Muscle of back (tissue), 13 donors: ENCODE measurements around the gene ZBTB7B. TPM values are rescaled to one million over a fixed set of nuclear protein-coding genes. Genes with fewer than 3 reads are reported as not detected.

ENCODE experiments used
- DNase-seq, 3 donors: peaks; one replicate each; pipeline versions ENCODE4 v3.0.0 to v3.0.0-alpha.2; 2013
- long read RNA-seq, 9 donors: transcript quantifications; one replicate each; lab custom pipeline, GENCODE V29; 2026
- polyA plus RNA-seq, 10 donors: library from polyadenylated mRNA; unstranded; fragments of 120-200 nt; gene quantifications; one replicate each; pipeline ENCODE4 v1.2.1, GENCODE V29; 2013; ENCODE audit not compliant: insufficient read length in 10 of 10

Gene ZBTB7B
- 10 to 100 TPM in 2 of 10 donors, 1 to 10 TPM in 8; 6.2 to 13.1 (median 8.4) TPM for polyA plus RNA-seq
- long read RNA-seq, donor 1, partial matches to known transcripts, result 0 of 2 reads
- long read RNA-seq, donor 1, other reads (novel, unspliced or antisense), result 0 of 2 reads
- long read RNA-seq, donor 2, partial matches to known transcripts, result 0 of 2 reads
- long read RNA-seq, donor 2, other reads (novel, unspliced or antisense), result 0 of 2 reads
- long read RNA-seq, donor 3, result 0 reads
- long read RNA-seq, donor 4, partial matches to known transcripts, result 0 of 1 reads
- long read RNA-seq, donor 4, other reads (novel, unspliced or antisense), result 0 of 1 reads
- long read RNA-seq, donor 5, partial matches to known transcripts, result 0 of 4 reads
- long read RNA-seq, donor 5, other reads (novel, unspliced or antisense), result 0 of 4 reads
- long read RNA-seq, donor 6, partial matches to known transcripts, result 0 of 2 reads
- long read RNA-seq, donor 6, other reads (novel, unspliced or antisense), result 0 of 2 reads
- long read RNA-seq, donor 7, result 0 reads
- long read RNA-seq, donor 8, partial matches to known transcripts, result 0 of 1 reads
- long read RNA-seq, donor 8, other reads (novel, unspliced or antisense), result 0 of 1 reads
- long read RNA-seq, donor 9, result 0 reads

GRCh38 chr1:155002464-155003226 is at the start of gene ZBTB7B:
TSS of gene ZBTB7B (plus strand) at chr1:155002802. CDS start at chr1:155014661, 11,859 bp downstream.
- peak in 2 of 3 donors; percentile 42 to 82 for DNase-seq

- DNase-seq, result no peak
Measured at GRCh38 chr1:154953611-154954038, 49.0 kb upstream of the ZBTB7B start.

GRCh38 chr1:154954541-154954940 is 48.1 kb upstream of the ZBTB7B start:
- no peak for DNase-seq

- DNase-seq, result peak in 2 of 3 donors; percentile 59 to 68
Measured at GRCh38 chr1:154955039-154955717, 47.4 kb upstream of the ZBTB7B start.

- peak; percentile 95 to 98 (median 96) for DNase-seq
Measured at GRCh38 chr1:154955718-154956543, 46.7 kb upstream of the ZBTB7B start, which contains the start of gene PBXIP1. TSS of gene PBXIP1 (minus strand) at chr1:154956099. CDS start at chr1:154953721, 2,378 bp downstream.

- DNase-seq, result peak; percentile 70 to 81 (median 71)
Measured at GRCh38 chr1:154956544-154956941, 46.1 kb upstream of the ZBTB7B start.

- no peak for DNase-seq
Measured at GRCh38 chr1:154957091-154957657, 45.4 kb upstream of the ZBTB7B start.

GRCh38 chr1:154958036-154958435 is 44.6 kb upstream of the ZBTB7B start:
- no peak for DNase-seq

- DNase-seq, result no peak
Measured at GRCh38 chr1:154958681-154959425, 43.7 kb upstream of the ZBTB7B start.

GRCh38 chr1:154959426-154959780 is 43.2 kb upstream of the ZBTB7B start:
- no peak for DNase-seq

GRCh38 chr1:154960446-154961136 is 42.0 kb upstream of the ZBTB7B start:
- DNase-seq, result no peak

- peak; percentile 76 to 97 (median 87) for DNase-seq
Measured at GRCh38 chr1:154961207-154962155, 41.1 kb upstream of the ZBTB7B start, which contains the start of gene PYGO2. TSS of gene PYGO2 (minus strand) at chr1:154961782. CDS start at chr1:154961576, 206 bp downstream.

GRCh38 chr1:154962156-154962749 is 40.3 kb upstream of the ZBTB7B start:
- DNase-seq, result no peak

- no peak for DNase-seq
Measured at GRCh38 chr1:154962795-154963330, 39.7 kb upstream of the ZBTB7B start.

GRCh38 chr1:154963643-154964042 is 39.0 kb upstream of the ZBTB7B start:
- no peak for DNase-seq

- DNase-seq, result no peak
Measured at GRCh38 chr1:154964359-154964758, 38.2 kb upstream of the ZBTB7B start.

- DNase-seq, result no peak
Measured at GRCh38 chr1:154966111-154966510, 36.5 kb upstream of the ZBTB7B start.
